C4-2B (cell line): ENCODE measurements around the gene CEP20.

Experiments used
- CTCF ChIP-seq: fragments of 450-650 bp; conservative IDR thresholded peaks from 2 replicates; pipeline ENCODE4 v1.5.1; 2017; ENCODE audit warnings: mild to moderate bottlenecking
- ZFX ChIP-seq: fragments of 450-650 bp; IDR thresholded peaks from 2 replicates; pipeline ENCODE4 v1.6.1; 2017

- TF ChIP-seq CTCF (no peak), ZFX (peak; percentile 84)
Observed at GRCh38 chr16:15888072-15888976, at the start of gene CEP20.
